Stimulated activated CD4-positive, alpha-beta T cell treated with anti-CD3 and anti-CD28 coated beads, TNF-alpha, amount 100 ng/mL, for 48 hours (primary cell): ENCODE results near the gene IMMP2L.

Experiments
- DNase-seq, 3 donors: peaks; one replicate each; pipeline ENCODE4 v3.0.0-alpha.2; 2020; ENCODE audit warnings: low read depth in 3 of 3

IMMP2L gene

GRCh38 chr7:111393011-111393754 is 169.1 kb downstream of the IMMP2L start:
- DNase-seq, result no peak

- no peak for DNase-seq
These were observed 170.0 kb downstream of the IMMP2L start for GRCh38 chr7:111392294-111392693.

- no peak for DNase-seq
These were observed 172.3 kb downstream of the IMMP2L start for GRCh38 chr7:111390000-111390399.

GRCh38 chr7:111388912-111389311 is 173.4 kb downstream of the IMMP2L start:
- no peak for DNase-seq

- DNase-seq, result no peak
These were observed 174.3 kb downstream of the IMMP2L start for GRCh38 chr7:111388016-111388415.

GRCh38 chr7:111384065-111384891 is 178.0 kb downstream of the IMMP2L start:
- no peak for DNase-seq

GRCh38 chr7:111383133-111383532 is 179.2 kb downstream of the IMMP2L start:
- DNase-seq, result no peak

- DNase-seq, result no peak
These were observed 180.7 kb downstream of the IMMP2L start for GRCh38 chr7:111381590-111381989.

DNA sequence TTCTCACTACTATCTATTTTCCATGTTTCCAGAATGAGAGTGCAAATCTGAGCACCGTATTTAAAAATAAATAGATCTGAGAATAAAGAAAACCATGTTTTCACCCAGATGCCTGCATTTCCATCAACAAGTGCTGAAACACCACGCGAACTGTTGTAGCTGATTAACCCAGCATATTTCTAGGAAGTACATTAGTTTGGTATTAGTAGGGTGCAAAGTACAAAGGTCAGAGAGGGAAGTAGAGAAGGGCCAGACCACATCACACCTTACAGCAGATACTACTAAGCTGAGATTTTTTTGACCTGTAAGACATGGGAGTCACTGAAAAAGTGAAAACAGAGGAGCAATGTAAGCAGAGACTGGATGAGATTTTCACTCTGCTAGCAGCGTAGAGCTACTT is 181.3 kb downstream of the IMMP2L start:
- no peak for DNase-seq

GRCh38 chr7:111374027-111374426 is 188.3 kb downstream of the IMMP2L start:
- no peak for DNase-seq

DNA sequence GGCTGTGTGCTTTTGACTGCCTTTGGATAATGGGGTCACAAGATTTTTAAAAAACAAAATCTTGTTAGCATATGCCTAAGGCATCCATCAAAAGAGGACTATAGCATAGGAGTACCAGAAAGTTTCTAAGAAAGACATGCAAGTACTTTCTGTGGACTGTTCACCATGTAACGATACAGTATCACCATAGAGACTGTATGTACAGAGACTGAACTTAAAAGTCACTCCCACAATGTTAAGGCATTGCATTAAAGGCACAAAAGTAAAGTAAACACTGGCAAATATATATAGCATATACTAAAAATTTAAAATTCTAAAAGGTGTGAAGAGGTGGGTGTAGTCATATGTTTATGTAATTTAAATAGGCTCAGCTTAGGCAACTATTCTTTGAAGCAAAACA is 190.9 kb downstream of the IMMP2L start:
- no peak for DNase-seq

- DNase-seq, result no peak
These were observed 192.3 kb downstream of the IMMP2L start for GRCh38 chr7:111370002-111370401.

DNA sequence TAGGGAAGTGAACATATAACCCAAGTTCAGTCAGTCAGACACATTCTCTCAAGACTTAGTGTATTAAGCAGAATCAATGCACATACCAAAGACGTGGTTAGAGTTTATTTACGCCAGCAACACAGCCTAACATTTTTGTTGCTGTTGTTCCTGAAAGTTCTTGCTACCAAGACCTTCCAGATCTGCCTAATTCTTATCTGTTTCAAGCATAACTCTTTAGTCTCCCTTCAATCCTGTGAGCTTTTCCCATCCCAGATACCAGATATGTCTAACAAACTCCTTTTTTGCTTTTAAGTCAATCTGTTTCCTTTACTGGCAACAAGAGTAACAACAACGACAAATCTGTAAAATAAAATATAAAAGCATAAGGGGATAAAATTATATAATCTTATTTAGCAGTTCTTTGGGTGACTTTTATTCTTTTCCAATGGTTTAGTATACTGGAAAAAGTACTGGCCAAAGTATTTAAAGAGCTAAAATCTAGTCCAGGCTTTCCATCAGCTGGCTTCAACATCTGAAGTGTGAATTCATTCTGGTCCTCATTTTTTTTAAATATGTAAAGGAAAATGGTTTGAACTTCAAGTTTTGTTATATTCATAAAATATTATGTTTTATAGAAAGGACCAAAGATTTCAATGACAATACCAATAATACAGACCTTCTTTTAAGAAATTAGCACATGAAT is 193.8 kb downstream of the IMMP2L start:
- no peak for DNase-seq

DNA sequence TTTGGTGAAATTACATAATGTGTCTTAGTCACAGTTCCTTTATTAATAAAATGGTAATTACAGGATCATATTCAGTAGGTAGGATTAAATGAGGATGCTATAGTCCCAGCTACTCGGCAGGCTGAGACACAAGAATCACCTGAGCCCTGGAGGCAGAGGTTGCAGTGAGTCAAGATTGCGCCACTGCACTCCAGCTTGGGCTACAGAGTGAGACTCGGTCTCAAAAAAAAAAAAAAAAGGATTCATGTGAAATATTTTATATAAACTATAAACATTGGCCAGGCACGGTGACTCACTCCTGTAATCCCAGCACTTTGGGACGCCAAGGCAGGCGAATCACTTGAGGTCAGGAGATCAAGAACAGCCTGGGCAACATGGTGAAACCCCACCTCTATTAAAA is 197.9 kb downstream of the IMMP2L start:
- no peak for DNase-seq

DNA sequence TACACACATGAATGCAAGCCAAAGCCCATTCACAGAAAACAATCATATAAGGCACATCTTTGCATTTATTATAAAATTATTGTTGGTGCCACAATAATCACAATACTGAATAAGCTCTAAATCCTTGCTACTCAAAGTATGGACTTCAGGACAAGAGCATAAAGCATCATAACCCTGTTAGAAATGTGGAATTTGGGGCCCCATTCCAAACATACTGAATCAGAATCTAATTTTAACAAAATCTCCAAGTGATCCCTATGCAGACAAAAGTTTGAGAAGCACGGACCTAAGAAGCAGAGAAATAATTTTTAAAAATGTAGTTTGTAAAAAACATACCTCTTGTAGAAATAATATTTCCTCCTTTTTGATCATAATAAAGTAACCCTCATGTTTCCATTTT is 199.2 kb downstream of the IMMP2L start:
- DNase-seq, result no peak

- DNase-seq, result no peak
These were observed 199.7 kb downstream of the IMMP2L start for GRCh38 chr7:111362506-111363054.

DNA sequence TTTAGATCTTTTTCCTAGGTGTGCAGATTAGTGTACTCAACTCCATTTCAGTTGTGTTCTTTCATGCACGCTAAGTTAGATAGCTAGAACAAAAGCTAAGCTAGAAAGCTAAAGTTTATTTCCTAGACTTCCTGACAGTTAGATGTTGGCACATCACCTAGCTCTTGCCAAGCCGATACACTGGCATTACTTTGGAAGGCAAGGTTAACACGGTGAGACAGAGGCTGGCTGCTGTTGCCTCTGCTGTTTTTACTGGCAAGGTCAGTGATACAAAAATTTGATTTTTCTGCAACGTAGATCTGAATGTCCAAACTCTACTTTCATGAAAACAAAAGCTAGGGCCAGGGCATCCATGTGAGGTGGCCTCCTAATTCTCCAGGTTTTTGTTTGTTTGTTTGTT is 203.4 kb downstream of the IMMP2L start:
- DNase-seq, result no peak

- no peak for DNase-seq
These were observed 204.6 kb downstream of the IMMP2L start for GRCh38 chr7:111357691-111358090.

DNA sequence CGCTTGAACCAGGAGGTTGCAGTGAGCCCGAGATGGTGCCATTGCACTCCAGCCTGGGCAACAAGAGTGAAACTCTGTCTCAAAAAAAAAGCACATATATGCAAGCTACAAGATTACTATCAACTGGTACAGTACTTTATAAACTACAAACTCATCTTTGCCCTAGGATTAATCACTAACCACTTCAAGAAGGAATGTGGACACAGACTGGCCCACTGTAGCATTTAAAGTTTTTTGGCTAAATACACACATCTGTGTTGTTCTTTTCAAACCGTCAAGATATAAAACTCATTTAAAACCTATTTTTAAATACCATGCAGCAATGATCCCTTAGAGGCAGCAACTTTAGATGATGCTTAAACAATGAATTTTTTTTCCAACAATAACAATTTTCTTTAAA is 205.4 kb downstream of the IMMP2L start:
- no peak for DNase-seq

GRCh38 chr7:111352319-111352718 is 210.0 kb downstream of the IMMP2L start:
- no peak for DNase-seq

GRCh38 chr7:111346219-111346618 is 216.1 kb downstream of the IMMP2L start:
- DNase-seq, result no peak

GRCh38 chr7:111343017-111343416 is 219.3 kb downstream of the IMMP2L start:
- DNase-seq, result no peak
